Endometrial microvascular endothelial cells (primary cell): Measurements from ENCODE around the gene RTL10. TPM values are rescaled to one million over a fixed set of nuclear protein-coding genes. Genes with fewer than 3 reads are reported as not detected.
"Not testable (repeated sequence)": the region's sequence is repeated elsewhere in the genome, so short reads cannot be mapped to it uniquely, and the experiment has no call there.

Experiments used
- in situ Hi-C: cut with HindIII; loops from 2 replicates; pipeline ENCODE4 v1.10.0; 2017; ENCODE audit warnings: low sequenced_read_pairs, low pct_unique_long_range_greater_than_20kb; ENCODE audit errors: inconsistent ontology term
- total RNA-seq: library from RNA; depleted of rRNA; stranded (reverse); fragments of >200 nt; gene quantifications from one replicate; pipeline ENCODE4 v1.2.3, GENCODE V29; 2015; ENCODE audit errors: inconsistent ontology term

The RTL10 gene
- total RNA-seq, 1 donor from 2014 or later, result 36.2 TPM

DNA sequence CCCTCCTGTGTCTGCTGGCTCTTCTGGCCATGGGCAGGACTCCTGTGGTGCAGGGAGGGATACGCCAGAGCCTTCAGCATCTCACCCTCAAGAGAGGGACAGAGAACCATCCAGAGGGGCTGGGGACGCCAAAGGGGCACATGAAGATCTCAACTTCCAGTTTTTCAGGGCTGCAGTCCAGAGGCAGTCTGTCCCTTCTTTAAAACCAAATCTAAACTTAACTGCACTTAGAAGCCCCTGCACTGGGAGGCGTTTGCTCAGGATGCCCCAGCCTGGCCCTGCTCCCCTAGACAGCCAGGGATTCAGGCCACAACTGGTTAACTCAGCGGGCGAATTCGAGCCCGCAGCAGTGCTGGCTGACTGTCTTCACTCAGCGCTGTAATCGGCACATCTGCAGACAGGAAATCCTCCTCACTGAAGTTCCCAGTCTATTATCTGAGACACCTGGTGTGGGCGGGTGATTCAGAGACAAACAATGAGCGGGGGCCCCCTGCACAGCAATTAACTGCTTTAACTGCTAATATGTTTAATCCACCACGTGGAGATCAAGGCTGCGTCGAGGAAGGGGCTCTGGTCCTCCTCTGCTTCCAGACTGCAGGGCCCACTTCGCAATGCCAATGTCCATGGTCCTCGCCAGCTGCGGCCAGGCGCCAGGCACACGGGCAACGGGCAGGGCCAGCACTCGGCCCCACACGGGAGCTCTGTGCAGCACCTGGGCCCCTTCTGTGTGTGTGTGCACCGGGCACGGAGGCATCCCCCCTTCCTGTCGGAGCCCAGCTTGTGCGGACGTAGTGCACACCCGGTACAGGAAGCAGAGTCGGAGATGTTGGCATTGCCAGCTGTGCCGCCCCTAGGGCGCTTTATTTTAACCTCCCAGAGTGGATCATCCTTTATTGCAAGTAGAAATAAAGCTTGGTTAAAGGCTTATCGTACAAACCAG lies 36.9 kb upstream of the RTL10 start:
- in situ Hi-C loops, result loop anchor here (5.0 kb wide), 1 partner anchor 134 kb away; no protein-coding TSS in a partner anchor

GRCh38 chr22:19890502-19891316 lies 36.0 kb upstream of the RTL10 start:
- in situ Hi-C loops, result loop anchor here (5.0 kb wide), 1 partner anchor 133 kb away; no protein-coding TSS in a partner anchor

GRCh38 chr22:19889951-19890350 lies 35.3 kb upstream of the RTL10 start:
- in situ Hi-C loops, result loop anchor here (5.0 kb wide), 1 partner anchor 133 kb away; no protein-coding TSS in a partner anchor

GRCh38 chr22:19888131-19888746 lies 33.6 kb upstream of the RTL10 start:
- in situ Hi-C loops, result no loop called here

- in situ Hi-C loops, result no loop called here
Measured at GRCh38 chr22:19887256-19887985, 32.7 kb upstream of the RTL10 start.

DNA sequence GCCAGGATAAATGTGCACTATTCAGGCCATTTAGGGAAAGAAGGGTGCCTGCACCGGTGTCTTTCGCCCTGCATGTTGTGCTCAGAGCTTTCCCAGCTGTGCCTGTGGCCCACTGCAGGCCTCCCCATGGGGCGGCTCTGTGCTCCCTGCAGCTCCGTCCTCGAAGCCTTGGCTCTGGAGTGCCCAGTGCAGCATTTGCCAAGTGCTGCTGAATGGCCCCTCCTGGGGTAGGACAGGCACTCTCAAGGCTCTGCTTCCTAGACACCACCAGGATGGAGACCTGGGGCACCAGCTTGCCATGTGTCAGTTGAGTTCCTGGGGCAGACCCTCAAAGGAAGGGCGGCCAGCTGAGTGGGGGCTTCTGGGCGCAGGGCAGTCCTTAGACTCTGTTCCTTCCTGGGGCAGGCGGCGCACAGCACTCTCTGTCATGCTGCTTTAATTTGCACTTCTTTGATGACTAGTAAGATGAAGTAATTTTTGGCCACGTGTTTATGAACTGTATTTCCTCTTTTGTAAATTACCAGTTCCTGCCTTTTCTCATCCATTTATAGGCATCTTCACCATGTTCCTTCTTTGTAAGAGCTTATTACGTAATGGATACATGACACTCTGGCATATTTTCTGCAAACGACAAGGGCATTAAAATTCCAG lies 32.1 kb upstream of the RTL10 start:
- in situ Hi-C loops, result no loop called here

DNA sequence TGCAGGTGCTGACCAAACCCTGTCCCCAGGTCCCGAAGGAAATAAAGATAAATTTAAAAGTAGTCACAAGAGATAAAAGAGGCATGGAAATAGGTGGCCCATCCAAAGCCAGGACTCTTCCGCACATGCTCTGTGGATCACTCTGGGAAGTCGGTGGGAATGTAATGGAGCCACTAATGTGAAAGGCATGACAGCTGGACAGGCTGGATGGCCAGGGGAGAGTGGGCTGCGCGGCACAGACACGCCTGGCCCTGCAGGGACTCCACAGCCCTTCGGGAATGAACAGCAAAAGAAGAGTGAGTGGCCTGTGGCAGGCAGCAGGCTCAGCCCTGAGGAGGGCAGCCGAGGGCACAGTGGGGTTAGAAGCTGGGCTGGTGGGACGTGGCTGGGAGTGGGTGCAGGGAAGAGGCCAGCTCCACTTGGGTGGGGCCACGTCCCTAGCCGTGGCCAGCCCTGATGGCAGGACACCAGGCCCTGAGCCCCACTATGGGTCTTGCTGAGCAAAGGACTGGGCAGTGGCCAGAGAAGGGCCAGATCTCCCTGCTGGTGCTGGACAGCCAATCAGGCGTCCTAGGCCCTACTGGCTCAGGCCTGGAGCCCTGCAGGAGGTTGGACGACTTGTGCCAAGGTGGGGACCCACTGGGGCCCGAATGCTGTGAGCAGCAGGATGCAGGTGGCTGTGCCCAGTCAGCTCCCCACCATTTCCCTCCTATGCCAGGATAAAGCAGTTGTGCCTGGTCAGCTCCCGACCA lies 31.3 kb upstream of the RTL10 start:
- in situ Hi-C loops, result no loop called here

DNA sequence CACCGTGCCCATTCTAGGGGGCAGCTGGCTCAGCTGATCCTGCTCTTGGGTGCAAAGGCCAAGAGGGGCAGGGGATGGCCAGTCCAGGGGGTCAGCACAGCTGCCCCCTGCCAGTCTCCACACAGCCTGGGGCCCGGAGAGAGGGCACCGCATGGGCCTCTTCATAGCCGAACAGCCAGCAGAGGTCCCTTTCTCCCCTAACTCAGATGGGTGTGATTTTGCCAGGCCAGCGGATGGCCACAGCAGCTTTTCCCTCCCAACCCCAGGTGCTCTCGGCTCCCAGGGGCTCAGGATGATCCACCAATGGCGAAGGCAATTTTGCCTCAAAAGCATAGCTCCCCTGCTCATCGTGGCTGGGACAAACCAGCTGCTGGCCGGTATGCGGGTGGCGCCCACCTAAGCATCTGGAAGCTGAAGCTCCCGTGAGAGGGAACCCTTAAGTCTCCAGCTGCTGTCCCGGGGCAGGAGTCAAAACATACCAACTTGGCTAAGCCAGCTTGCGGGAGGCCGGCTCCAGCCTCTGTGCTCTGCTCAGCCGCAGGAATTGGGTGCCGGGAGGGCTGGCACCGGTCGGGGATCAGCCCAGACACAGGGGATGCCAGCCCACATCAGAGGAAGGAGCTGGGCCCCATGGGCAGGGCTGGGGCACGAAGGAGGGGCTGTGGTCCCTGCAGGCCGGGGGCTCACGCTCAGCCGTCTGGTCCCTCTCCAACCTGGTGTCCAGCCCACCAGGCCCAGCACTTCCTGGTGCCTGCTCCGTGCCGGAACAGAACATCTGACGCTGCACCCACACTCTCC lies 30.5 kb upstream of the RTL10 start:
- in situ Hi-C loops, result no loop called here

DNA sequence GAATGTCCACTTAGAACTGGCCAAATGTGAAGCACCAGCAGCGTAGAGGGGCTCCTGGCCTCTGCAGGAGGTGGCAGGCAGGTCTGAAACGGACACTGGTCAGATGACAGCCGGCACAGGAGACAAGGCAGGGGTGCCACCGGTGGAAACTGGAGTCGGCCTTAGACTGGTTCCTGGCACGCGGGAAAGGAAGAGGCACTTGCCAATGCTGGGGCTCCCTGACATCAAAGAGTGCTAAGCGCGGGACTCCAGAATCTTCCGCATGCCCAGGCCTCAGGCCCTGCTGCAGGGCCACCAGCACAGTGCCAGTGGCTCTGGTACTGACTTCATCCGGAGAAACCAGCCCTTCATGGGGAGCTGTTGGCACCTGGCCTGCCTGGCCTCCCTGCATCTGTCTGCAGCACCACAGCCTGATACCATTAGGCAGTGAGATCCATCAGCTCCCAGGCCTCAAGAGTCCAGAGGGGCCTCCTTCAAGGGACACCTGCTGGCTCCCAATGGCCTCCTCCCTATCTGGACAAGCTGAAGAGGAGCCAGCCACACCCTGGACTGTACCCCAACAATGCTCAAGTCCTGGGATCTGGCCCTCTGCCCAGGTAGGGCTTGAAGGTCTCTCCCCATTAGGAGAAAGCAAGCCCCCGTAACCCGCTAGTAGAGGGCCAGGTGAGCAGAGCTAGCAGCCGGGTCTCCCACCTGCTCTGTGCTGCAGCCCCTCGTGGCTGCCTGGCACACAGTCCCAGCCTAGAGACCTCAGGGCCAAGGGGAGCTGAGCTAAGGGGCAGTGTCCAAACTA lies 29.7 kb upstream of the RTL10 start:
- in situ Hi-C loops, result no loop called here

DNA sequence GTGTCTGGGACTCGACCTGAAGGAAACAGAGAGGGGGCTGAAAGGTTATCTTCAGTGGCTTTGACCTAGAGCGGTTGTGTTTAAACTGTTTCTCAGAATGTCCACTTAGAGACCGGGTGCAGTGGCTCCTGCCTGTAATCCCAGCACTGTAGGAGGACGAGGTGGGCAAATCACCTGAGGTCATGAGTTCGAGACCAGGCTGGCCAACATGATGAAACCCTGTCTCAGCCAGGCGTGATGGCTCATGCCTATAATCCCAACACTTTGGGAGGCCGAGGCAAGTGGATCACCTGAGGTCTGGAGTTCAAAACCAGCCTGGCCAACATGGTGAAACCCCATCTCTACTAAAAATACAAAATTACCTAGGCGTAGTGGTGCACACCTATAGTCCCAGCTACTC lies 28.8 kb upstream of the RTL10 start:
- in situ Hi-C loops, result not testable (repeated sequence)

- in situ Hi-C loops, result no loop called here
Measured at GRCh38 chr22:19882446-19883381, 28.0 kb upstream of the RTL10 start.

DNA sequence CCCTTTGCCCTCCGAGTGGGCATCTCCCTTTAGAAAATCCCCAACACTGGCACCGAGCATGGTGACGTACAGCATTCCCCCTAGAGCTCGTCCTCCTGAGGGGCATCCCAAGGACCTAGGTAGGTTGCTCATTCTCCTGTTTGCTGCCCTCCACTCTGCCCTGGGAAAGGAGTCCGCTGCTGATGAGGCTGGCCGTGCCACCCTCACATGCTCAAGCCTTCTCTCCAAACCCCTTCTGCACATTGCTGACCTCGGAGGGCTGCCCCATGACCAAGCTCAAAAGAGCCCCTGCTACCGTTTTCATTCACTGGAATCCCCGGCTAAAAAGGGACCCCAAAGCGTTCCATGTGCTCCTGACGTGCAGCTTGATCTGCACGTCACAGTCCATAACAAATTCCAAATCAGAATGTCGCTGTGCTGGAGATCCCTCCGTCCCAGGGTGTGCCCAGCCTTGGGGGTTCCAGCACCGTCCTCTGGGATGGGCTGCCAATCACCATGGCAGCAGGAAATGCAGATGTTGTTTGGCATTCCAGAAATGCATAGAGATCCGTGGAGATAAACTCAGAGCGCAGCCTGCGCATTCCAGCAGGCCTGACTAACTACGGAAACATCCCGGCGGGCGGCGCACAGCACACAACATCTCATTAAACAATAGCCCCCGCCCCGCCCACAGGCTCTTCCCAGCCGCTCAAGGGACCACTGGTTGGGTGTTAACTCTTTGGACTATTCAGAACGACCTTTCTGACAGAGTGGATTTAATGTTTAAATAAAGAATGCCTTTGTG lies 26.3 kb upstream of the RTL10 start:
- in situ Hi-C loops, result no loop called here

GRCh38 chr22:19879992-19880785 lies 25.5 kb upstream of the RTL10 start:
- in situ Hi-C loops, result no loop called here

GRCh38 chr22:19879643-19879991 lies 24.9 kb upstream of the RTL10 start:
- in situ Hi-C loops, result no loop called here
